GM12878 (cell line): ENCODE measurements around the gene AHCYL2. TPM values are rescaled to one million over a fixed set of nuclear protein-coding genes. Genes with fewer than 3 reads are reported as not detected.

Experiments
- ATAC-seq: fragments of 200-7000 bp; cut with Tn5 transposase; 3 replicates; pipeline ENCODE4 v1.9.1; 2020; ENCODE audit warnings: mild to moderate bottlenecking, moderate library complexity
- BruUV-seq: library from RNA; stranded (reverse); fragments of 400-500 nt; replicated peaks from 2 replicates; lab custom pipeline; 2021; lab: Mats Ljungman, UMichigan
- CTCF ChIA-PET: fragments of 300-600 bp; sonication (Branson Sonifier 250); formaldehyde crosslinking; extraction: SDS; loops from one replicate; lab custom pipeline; 2021; ENCODE audit warnings: inconsistent platforms; lab: Yijun Ruan, JAX
- POLR2A ChIA-PET: fragments of 350-600 bp; formaldehyde crosslinking; extraction: SDS; loops from one replicate; lab custom pipeline; 2021; ENCODE audit warnings: inconsistent platforms; lab: Charles Lee
- RAD21 ChIA-PET: fragments of 300-600 bp; sonication (Branson Sonifier 250); formaldehyde crosslinking; loops from one replicate; lab custom pipeline; 2023; ENCODE audit warnings: antibody characterized with exemption; ENCODE audit not compliant: unreplicated experiment; lab: Charles Lee
- SMC1A ChIA-PET: fragments of 300-600 bp; sonication (Branson Sonifier 250); formaldehyde crosslinking; loops from one replicate; lab custom pipeline; 2023; ENCODE audit not compliant: unreplicated experiment, uncharacterized antibody; lab: Charles Lee
- DNase-seq: peaks from one replicate; pipeline ENCODE4 v3.0.0-alpha.2; 2011; ENCODE audit warnings: low read depth, low spot score
- FAIRE-seq: peaks from 3 replicates; lab custom pipeline; 2011; peaks lifted over from hg19 to GRCh38; lab: Jason Lieb, UNC
- H2AFZ ChIP-seq: 2 replicates; pipeline ENCODE4 v1.6.0; 2011; ENCODE audit warnings: low read depth, low read length, control low read depth; ENCODE audit not compliant: control insufficient read depth
- H3K27ac ChIP-seq: 2 replicates; pipeline ENCODE4 v1.5.1; 2011; ENCODE audit warnings: control low read depth; ENCODE audit not compliant: control insufficient read depth, insufficient read depth
- H3K27me3 ChIP-seq, 2 experiments: replicated peaks in 1 of 2; 2 replicates each; pipeline versions ENCODE4 v1.6.0 to v1.6.1; 2011; ENCODE audit warnings: low read length in 1 of 2; ENCODE audit not compliant: control insufficient read depth in 2 of 2, insufficient read depth in 2 of 2
- H3K36me3 ChIP-seq, 2 experiments: 2 replicates each; pipeline ENCODE4 v1.5.1; 2011; ENCODE audit warnings: low read length in 1 of 2; ENCODE audit not compliant: control insufficient read depth in 2 of 2, insufficient read depth in 2 of 2
- H3K4me1 ChIP-seq: 2 replicates; pipeline ENCODE4 v1.6.1; 2011; ENCODE audit warnings: mild to moderate bottlenecking, low read length, moderate library complexity, mixed read lengths; ENCODE audit not compliant: control insufficient read depth, insufficient read depth
- H3K4me2 ChIP-seq: 2 replicates; pipeline ENCODE4 v1.6.0; 2011; ENCODE audit warnings: control low read depth; ENCODE audit not compliant: control insufficient read depth, insufficient read depth
- H3K4me3 ChIP-seq: fragments of 200-600 bp; sonication (generic); 2 replicates; pipeline ENCODE4 v1.5.1; 2016
- H3K79me2 ChIP-seq: 2 replicates; pipeline ENCODE4 v1.6.0; 2011; ENCODE audit warnings: low read length; ENCODE audit not compliant: control insufficient read depth, insufficient read depth
- H3K9ac ChIP-seq: 2 replicates; pipeline ENCODE4 v1.8.0; 2011; ENCODE audit warnings: low read length, control low read depth, mixed read lengths; ENCODE audit not compliant: control insufficient read depth, insufficient read depth
- H3K9me3 ChIP-seq: replicated peaks from 3 replicates; pipeline ENCODE4 v1.5.1; 2011; ENCODE audit warnings: mild to moderate bottlenecking, low read length; ENCODE audit not compliant: control insufficient read depth, insufficient read depth
- H4K20me1 ChIP-seq: 2 replicates; pipeline ENCODE4 v1.6.0; 2011; ENCODE audit not compliant: control insufficient read depth, insufficient read depth
- CEBPZ ChIP-seq: fragments of 150-350 bp; IDR thresholded peaks from 2 replicates; pipeline ENCODE4 v1.6.1; 2016; ENCODE audit warnings: low read depth, low read length
- CTCF ChIP-seq, 3 experiments: IDR thresholded peaks in 2 of 3; conservative IDR thresholded peaks in 1 of 3; 2 replicates each; pipeline ENCODE4 v1.5.1; 2011; ENCODE audit warnings: low read depth in 3 of 3, low read length in 3 of 3, mild to moderate bottlenecking in 3 of 3, control low read depth in 2 of 3, moderate library complexity in 2 of 3, inconsistent platforms in 1 of 3, mixed read lengths in 1 of 3; ENCODE audit not compliant: control insufficient read depth in 2 of 3, insufficient read depth in 1 of 3; ENCODE audit errors: extremely low read depth in 1 of 3
- ZSCAN29 ChIP-seq: fragments of 450-650 bp; IDR thresholded peaks from 2 replicates; pipeline ENCODE4 v1.6.1; 2017; ENCODE audit warnings: mild to moderate bottlenecking, moderate library complexity
- WGBS: methylation state at CpG from one replicate; pipeline ENCODE4 v1.1.6; 2016; ENCODE audit warnings: low lambda C conversion rate; ENCODE audit not compliant: insufficient replicate concordance, insufficient coverage; ENCODE audit errors: missing lambda C conversion rate; 5-methylcytosine and 5-hydroxymethylcytosine counted together
- in situ Hi-C: fragments of 300-500 bp; cut with MboI; formaldehyde crosslinking; loops from 9 replicates; pipeline ENCODE4 v1.14.3; 2018; ENCODE audit warnings: mixed read lengths
- intact Hi-C: fragments of 100-400 bp; cut with micrococcal nuclease; formaldehyde crosslinking; loops from one replicate; pipeline ENCODE4 v1.14.2; 2022; ENCODE audit not compliant: unreplicated experiment
- polyA plus RNA-seq, 11 experiments: library from polyadenylated mRNA; depleted of rRNA in 4 of 11; unstranded in 6 of 11; stranded (reverse) in 5 of 11; fragments of >200 nt; fragmentation: Nextera tagmentation in 4 of 11; fragmentation: Illumina TruSeq in 1 of 11; extraction: Ambion mirVana in 4 of 11; extraction: Trizol in 1 of 11; gene quantifications; 1 replicate in 1 of 11; 2 replicates in 10 of 11; pipeline versions ENCODE4 v1.2.1 to v1.2.3, GENCODE V29; 2011 to 2016; ENCODE audit warnings: inconsistent platforms in 2 of 11, missing spikeins in 2 of 11, low read depth in 1 of 11
- total RNA-seq, 4 experiments: library from RNA; depleted of rRNA in 3 of 4; stranded (reverse); fragments of >200 nt in 3 of 4; fragmentation: Illumina TruSeq in 1 of 4; extraction: Trizol in 1 of 4; gene quantifications; 2 replicates each; pipeline versions ENCODE4 v1.2.1 to v1.2.3, GENCODE V29; 2013 to 2021

The AHCYL2 gene
- total and polyA plus RNA-seq, 10 of the 15 experiments (the other 5 are each of a cell fraction or from before 2014, with no cell fraction given): 1.7 to 29.1 (median 5.4) TPM

GRCh38 chr7:129228633-129229032, 3.8 kb downstream of the AHCYL2 start:
- ATAC-seq (no peak), DNase-seq (no peak), FAIRE-seq (no peak)
- Histone ChIP-seq H3K9me3 (no peaks in the 10 kb centered on the region), H3K36me3 (no peaks in the 10 kb centered on the region), H2AFZ (no peak overlapping the region), H3K79me2 (no peaks in the 10 kb centered on the region; the same call in 1 of the 2 replicates), H3K4me2 (no peak overlapping the region), H3K9ac (no peak overlapping the region), H3K4me1 (peaks cover 8% of the 10 kb centered on the region; the same call in 1 of the 2 replicates), H3K27me3 (no peaks in the 10 kb centered on the region), H3K4me3 (no peak overlapping the region), H4K20me1 (no peaks in the 10 kb centered on the region), H3K27ac (no peak overlapping the region)
- 100% methylated on average over 2 of the region's 2 CpGs for WGBS
- intact Hi-C loops (loop anchor here (10.0 kb wide), 1 partner anchor 386 kb away; the partner anchor contains the start of gene NRF1), in situ Hi-C loops (no loop called here)
- BruUV-seq: TSS peak; percentile 17
- ChIA-PET SMC1A (interaction anchor here (1.1 to 3.5 kb wide), 4 partner anchors 50 to 147 kb away, joined by 3 to 29 read pairs (median 5); no protein-coding TSS in a partner anchor), POLR2A (no interaction called here), CTCF (interaction anchor here (1.1 to 6.9 kb wide), 3 partner anchors 10 to 148 kb away, joined by 3 to 55 read pairs (median 4); no protein-coding TSS in a partner anchor), RAD21 (interaction anchor here (0.8 kb wide), 1 partner anchor 43 kb away, joined by 3 read pairs; no protein-coding TSS in a partner anchor)
- TF ChIP-seq ZSCAN29 (no peak), CEBPZ (no peak), CTCF (IDR thresholded peaks at IDR 0.05 in 2 of 3, conservative IDR thresholded peaks at IDR 0.05 in 1 of 3; ENCODE audit: control insufficient read depth in 2 of 3, extremely low read depth in 1 of 3, insufficient read depth in 1 of 3, low read depth in 3 of 3, low read length in 3 of 3) (no peak)
